HG03378 (cell line): Measurements from ENCODE around the gene JPH3.

Experiments used
- ATAC-seq: cut with Tn5 transposase; IDR thresholded peaks from one replicate; pipeline ENCODE4 v1.9.1; 2021; ENCODE audit warnings: mild to moderate bottlenecking, moderate library complexity; ENCODE audit not compliant: unreplicated experiment

JPH3 gene

DNA sequence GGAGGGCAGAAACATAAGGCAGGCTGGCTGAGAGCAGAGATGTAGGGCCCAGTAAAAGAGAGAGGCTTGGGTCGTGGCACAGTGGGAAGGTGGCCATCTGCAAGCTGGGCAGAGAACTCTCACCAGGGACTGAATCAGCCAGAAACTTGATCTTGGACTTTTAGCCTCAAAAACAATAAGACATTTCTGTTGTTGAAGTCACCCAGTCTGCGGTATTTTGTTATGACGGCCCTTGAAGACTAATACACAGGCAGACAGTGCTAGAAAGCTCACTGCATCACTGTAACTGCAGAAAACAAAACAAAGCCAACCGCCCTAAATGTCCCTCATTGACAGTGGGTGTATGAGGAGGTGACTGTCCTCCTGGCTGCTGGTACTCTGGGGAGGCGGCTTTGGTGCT lies 3.9 kb upstream of the JPH3 start:
- no peak for ATAC-seq

DNA sequence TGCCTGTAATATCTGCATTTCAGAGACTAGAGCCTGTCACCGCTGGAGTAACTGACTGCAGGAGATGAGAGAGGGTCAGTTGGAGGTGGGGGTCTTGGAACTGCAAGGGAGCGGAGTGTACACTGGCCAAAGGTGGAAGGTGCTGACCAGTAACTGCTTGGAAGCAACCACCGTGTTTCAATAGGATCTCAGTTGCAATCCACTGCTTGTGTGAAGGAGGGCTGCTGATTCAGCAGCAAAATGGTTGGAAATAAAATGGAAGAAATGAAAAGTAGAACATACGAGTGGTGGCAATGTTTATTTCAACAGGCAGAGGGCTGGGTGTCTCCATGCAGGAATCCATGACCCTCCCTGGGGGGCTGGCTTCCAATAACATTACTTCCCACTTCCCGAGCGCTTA lies 2.1 kb upstream of the JPH3 start:
- no peak for ATAC-seq

DNA sequence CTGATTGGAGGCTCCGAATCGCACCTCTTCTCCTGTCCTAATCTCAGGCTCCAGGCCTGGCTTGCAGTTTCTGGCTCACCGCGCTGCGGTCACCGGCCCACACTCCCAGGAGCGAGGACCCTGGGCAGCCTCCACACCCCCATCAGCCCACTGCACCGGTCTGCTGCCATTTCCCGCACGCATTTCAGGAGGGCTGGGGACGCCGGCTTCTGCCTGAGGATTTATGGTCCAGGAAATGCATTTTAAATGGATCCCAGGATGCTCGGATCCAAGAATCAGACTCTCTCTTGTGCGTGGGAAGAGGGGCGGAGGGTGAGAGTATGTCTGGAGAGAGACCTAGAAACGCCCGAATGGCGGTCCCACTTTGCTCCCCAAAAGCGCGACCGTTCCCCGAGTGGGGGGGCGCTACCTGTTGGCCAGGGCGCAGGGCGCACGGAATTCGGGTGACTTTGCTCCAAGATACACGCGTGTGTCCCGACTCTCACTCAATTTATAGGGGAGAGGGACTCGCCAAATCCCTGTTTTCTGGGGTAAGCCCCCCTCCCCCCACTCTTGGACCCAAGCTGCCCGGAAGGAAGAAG lies 817 bp upstream of the JPH3 start:
- no peak for ATAC-seq

DNA sequence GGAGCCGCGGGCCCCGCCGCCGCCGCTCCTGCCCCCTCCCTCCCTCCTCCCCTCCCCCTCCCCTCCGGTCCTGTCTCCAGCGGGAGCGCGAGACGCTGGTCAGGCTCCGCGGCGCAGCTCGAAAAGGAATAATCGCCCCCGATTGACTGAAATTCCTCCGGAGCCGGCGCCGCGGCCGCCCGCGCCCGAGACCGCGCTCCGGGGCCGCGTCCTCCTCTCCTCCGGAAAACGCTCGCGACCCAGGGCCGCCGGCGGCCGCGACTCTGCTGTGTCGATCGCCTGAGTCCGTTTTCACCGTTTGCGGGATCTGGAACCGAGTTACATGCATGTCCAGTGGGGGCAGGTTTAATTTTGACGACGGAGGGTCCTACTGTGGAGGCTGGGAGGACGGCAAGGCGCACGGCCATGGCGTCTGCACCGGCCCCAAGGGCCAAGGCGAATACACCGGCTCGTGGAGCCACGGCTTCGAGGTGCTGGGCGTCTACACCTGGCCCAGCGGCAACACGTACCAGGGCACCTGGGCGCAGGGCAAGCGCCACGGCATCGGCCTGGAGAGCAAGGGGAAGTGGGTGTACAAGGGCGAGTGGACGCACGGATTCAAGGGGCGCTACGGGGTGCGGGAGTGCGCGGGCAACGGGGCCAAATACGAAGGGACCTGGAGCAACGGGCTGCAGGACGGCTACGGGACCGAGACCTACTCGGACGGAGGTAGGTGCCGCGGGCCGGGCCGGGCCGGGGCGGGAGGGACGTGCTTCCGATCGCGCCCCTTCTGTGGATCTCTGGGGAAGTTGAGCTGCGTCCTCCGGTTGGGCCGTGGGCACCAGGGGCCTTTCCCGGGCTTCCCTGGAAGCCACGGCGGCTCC lies 744 bp downstream of the JPH3 start:
- no peak for ATAC-seq

DNA sequence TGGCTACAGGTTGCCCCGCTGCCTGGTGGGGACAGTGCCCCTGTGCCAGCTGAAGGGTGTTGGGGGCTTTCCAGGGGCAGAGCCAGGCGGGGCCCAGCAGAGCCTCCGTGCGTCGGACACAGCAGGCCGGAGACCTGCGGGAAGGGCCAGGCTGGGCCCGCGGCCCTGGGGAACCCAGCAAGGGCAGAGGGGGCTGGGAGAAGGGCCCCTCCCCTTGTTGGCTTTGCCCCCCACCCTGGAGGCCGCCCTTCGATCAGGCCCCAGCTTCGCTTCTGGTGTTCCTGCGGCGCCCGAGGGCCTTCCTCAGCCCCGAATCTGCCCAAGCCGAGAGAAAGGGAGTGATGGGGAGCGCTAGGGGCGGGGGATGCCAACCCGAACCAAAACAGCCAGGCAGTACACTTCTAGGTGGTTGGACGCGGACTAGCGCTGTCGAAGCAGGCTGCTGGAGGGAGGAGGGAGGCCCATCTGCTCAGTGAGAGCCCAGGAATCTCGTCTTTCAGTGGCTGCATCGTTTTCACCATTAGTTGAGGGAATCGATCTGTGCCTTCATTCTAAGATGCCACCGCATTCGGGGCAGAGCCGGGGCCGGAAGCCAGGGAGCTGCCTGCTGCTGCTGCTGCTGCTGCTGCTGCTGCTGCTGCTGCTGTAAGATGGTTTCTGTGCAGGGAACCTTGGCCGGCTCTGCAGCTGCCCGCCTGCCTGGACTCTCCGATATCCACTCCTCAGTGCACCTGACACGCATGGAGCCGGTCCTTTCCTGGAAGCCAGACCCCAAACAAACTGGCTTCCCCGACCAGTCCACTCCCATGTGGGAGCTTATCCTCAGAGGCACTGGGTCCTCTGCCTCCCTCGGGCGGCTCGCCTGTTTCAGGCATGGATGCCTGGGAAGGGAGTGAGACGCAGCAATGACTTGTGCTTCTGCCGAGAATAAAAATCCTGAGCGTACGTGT lies 1.7 kb downstream of the JPH3 start:
- no peak for ATAC-seq

DNA sequence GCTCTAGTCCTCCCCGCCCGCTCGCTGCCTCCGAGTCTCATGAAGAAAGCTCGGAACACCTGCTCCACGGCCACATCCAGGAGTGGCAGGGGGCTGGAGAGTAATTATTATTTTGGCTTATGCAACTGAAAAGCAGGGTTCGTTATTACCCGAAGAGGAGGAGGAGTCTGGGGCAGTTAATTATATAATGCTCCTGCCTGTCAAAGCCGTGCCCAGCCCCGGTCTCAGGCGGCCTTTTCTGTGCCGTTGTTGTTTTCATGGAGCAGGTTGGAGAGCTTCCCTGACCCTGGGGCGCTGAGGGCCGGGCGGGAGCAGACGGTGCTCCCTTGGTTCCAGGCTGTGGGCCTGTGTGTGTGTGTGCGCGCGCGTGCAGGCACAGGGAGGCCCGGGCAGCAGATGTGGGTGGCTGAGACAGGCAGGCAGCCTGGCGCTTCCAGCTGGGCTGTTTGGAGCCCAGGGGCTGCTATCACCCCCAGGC lies 2.4 kb downstream of the JPH3 start:
- ATAC-seq = no peak

DNA sequence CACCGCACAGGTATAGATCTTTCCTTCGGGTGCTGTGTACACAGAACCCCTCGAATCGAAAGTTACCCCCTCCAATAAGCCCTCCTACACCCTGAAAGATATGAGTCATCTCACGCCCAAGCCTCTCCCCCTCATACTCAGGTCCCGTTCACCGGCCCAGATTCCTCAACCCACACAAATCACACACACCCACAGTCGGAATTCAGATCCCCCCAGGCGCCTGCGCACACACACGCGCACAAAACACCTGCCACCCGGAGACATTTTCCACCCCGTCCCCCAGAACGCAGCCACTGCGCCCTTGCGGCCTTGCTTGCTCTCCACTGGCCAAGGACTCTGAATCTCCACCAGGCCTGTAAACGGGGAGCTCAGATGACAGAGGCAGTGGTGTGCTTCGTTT lies 4.9 kb downstream of the JPH3 start:
- no peak for ATAC-seq

DNA sequence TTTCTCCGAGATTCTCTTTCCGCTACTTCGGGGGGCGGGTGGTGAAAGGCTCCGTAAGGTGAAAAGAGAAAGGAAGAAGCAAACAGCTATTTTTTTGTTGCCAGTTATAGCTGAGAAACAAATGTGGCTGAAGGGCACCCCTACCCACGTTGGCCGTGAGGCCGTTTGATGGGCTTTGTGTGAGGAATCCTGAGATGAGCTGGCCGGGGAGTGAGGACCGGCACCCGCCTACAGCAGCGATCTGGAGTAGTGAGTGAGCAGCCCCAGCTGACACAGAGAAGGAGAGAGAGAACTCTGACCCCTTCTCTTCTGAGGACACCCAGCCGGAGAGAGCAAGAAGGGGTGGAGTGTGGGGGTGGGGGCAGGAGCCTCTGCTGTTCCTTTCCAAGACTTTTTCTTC lies 5.6 kb downstream of the JPH3 start:
- ATAC-seq = no peak

DNA sequence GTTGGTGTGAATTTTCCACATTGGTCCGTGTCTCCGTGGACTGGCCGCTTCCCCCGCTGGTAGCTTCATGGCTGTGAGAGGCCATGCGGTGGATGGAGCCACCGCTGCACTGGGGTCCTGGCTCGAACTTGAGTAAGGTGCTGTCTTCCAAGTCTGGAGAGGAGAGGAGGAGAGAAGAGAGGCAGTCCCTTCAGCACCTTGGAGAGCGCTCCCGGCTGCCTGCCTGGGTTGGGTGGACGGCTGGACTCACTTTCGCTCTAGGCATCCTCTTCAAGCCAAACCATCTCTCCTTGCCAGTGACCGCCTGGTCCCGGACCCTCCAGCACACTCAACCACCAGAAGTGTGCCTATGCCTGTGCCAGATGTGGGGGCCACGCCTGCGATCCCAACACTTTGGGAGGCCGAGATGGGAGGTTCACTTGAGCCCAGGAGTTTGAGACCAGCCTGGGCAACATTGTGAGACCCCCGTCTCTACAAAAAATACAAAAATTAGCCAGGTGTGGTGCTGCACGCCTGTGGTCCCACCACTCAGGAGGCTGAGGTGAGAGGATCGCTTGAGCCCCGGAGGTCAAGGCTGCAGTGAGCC lies 6.2 kb downstream of the JPH3 start:
- ATAC-seq = no peak

DNA sequence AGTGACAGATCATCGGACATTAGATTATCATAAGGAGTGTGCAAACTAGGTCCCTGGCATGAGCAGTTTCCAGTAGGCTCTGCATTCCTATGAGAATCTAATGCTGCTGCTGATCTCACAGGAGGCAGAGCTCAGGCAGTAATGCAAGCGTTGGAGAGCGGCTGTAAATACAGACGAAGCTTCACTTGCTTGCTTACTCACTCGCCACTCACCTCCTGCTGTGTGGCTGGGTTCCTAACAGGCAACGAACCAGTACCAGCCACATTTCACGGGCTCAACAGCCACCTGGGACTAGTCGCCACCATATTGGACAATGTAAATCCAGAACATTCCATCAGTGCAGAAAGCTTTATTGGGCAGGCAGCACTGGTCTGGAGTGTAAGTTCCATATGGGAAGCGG lies 7.7 kb downstream of the JPH3 start:
- no peak for ATAC-seq

DNA sequence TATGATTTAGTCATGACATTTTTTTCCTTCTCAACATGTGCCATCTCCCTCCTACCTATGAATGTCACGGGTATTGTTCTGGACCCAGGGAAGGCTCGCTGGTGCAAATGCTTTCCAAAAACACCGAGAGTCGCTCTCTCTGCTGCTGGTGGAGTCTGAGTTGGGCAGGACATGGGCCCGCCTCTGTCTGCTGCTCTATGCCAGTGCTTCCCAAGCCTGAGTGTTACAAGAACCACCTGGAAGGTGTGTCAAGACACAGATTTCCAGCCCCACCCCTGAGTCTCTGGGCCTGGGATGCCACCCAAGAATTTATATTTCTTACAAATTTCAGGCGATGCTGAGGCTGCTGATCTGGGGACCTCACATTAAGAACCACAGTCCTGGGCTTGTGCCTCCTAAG lies 9.1 kb downstream of the JPH3 start:
- ATAC-seq = no peak

DNA sequence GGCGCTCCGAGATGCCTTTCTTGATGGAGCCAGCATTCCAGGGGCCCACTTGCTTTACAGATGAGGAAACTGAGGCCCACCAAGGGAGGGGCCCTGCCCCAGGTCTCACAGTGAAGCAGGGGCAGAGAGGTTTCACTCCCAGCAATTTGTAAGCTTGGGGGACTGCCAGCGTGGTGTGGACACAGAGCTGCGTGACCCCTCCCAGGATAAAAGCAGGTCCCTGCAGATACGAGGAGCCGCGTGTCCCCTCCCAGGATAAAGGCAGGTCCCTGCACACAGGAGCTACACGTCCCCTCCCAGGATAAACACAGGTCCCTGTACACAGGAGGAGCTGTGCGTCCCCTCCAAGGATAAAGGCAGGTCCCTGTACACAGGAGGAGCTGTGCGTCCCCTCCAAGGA lies 11.7 kb downstream of the JPH3 start:
- no peak for ATAC-seq

DNA sequence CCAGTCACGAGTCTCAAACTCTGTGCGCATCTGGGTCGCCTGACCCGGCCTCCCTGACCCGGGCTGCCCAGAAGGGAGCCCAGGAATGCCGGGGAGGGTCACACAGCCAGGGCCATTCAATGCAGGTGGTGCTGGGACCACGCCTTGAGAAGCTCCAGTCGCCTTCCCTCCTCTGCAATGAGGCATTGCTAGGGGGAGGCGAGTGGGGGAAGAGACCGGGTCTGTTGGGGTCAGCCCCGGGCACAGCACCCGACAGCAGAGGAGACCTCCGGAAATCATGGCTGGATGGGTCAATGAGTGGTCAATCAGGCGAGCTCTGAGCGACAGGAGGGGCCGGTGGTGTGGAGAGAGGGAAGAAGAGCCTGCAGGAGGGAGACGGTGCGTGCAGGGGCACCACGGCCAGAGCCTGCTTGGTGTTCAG lies 13.3 kb downstream of the JPH3 start:
- ATAC-seq = no peak

DNA sequence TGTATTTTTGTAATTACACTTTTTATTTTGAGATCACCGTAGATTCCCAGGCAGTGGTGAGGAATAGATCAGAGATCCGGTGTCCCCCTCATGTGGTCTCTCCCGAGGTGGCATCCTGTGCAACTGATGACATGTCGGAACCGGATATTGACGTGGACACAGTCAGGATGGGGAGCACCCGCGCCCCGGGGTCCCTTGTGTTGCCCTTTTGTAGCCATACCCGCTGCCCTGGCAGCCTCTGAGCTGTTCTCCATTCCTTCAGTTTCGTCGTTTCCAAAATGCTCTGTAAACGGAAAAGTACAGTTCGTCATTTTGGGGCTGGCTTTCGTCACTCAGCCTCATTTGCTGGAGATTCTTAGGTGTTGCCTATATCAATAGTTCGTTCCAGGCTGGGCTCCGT lies 14.2 kb downstream of the JPH3 start:
- no peak for ATAC-seq

DNA sequence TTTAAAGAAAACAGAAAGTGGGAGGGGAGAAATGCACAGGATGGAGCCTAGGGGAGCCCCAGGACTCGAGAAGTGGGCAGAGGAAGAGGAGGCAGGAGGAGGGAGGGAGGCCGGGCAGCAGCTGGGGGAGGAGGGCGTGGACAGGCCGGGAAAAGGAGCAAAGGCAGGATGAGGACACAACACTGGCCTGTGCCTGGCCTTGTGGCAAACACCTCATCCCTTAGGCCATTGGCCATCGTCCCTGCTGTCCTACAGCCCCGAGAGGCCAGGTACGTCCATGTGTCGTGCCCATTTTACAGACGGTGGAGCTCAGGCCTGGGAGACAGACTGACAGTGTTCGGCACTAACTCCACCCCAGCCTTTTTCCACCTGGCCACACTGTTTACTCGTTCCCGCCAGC lies 15.9 kb downstream of the JPH3 start:
- no peak for ATAC-seq

DNA sequence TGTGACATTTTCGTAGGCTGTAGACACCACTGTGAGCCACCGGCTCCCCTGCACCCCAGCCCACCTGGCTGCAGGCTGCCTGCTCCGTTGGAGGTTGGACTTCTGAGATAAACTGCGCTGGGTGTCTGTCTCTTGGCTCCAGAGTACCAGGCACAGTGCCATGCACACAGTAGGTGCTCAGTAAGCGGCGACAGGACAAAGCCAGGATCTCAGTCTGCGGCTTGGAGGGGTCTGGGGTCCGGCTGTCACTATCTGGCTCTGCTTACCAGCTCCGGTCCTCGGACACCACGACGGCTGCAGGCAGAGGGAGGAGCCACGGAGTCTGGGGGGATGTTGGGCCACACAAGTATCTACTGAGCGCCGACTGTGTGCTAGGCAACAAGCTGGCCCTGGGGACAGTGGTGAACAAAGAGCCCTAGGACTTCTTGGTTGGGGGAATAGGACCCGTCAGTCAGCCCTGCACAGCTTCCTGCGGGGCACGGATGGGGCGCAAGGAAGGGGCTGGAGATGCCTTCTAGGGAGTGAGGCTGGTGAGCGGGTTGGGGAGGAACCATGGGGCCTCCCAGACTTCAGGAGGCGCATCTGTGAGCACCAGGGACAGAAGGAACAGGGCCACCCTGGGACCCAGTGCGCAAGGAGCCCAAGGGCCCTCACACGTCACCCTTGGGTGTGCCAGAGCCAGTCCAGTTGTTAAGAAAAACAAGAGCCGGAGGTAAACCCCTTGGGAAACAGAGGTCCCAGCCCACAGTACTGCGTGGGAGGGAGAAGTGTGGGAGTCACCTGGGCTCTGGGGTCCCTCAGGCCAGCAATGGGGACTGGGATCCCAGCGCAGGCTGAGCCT lies 17.3 kb downstream of the JPH3 start:
- no peak for ATAC-seq

DNA sequence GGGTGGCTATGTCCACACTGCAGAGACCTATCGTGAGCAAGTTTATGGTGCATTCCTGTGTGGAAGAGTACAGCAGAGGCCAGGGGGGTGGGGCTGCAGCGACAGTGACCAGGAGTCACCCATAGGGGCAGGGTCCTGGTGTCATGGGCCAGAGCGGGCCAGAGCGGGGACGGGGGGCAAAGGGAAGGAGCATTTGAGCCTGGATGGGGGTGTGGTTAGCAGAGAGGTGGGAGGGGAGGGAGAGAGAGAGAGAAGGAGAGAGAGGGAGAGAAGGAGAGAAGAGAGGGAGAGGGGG lies 17.8 kb downstream of the JPH3 start:
- no peak for ATAC-seq

DNA sequence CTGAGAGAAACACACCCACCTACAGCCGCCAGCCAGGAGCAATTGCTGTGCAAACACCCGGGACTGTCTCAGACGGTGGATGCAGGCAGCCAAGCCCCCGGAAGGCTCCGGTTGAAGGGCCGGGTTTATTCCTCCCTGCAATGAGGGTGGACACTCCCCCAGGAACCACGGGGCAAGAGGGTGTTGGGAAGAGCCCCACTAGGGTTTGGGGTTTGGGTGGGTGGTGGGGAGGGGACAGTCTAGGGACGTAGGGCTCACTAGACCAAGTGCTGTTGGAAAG lies 19.2 kb downstream of the JPH3 start:
- ATAC-seq = no peak

DNA sequence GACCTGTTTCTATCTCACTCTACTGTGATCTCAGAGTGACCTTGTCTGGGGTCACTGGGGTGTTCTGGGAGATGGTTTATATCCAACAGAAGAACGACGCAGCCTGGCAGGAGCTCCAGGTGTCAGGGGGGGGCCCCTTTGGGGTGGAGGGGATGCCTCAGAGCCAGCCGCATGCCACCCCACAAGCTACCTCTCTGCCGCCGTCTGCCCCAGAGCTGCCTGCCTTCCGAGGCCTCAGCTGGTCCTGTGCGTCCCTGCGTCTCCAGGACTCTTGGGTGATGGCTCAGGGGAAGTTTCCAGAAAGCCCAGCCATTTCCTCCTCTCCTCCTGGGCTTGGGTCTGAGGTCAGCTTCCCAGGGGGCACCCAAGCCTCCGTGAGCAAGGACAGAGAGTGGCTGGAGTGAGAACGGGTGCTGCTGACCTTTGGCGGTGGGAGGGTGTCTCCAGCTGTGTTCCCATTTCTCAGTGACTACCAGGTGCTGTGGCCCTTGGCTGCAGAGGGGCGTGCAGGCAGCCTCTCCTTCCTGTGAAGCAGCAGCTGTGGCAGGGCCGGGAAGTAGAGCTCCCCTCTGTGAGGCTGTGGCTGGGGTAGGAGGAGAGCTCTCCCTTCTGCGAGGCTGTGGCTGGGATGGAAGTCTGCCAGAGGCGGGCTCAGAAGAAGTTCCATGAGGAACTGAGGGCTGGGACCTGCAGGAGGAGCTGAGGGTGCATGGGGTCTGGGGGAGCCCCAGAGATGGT lies 19.8 kb downstream of the JPH3 start:
- no peak for ATAC-seq

DNA sequence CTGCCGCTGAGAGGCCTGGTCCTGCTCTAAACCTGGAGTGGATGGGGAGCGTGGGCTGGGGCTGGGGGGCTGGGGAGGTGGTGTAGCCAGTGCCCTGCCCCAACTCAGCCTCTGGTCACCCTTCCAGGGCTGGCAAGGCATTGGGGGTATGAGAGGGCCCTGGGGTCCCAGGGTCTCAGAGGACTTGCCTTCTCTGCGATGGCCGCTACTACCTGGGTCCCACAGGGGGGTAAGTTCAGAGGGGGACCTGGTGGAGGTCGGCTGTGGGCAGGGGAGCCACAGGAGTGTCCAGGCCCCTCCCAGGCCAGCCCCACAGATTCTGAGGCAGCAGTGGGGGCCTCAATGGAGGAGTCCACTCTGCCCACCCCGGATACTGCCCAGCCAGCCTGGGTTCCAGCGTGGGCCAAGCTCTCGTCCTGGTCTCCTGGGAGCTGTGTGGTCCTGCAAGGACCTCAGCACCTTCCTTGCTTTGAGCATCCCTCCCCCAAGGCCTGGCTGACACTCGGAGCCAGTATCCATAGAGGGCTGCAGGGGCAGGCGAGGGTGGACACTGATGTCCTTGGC lies 20.5 kb downstream of the JPH3 start:
- ATAC-seq = no peak
